Measurements from ENCODE around the gene FCER1A. TPM values are rescaled to one million over a fixed set of nuclear protein-coding genes. Genes with fewer than 3 reads are reported as not detected.

The FCER1A gene
- total RNA-seq, 1 experiment from 2014 or later, result not detected

GRCh38 chr1:159261311-159261710, 40.8 kb upstream of the FCER1A start:
- H4K20me1 ChIP-seq (ENCODE audit: control insufficient read depth, insufficient read depth, insufficient read length), result no peaks in the 10 kb centered on the region
- no peak overlapping the region for H2BK20ac ChIP-seq (ENCODE audit: low read depth, low read length, poor library complexity, severe bottlenecking)
- no peak overlapping the region for H2BK120ac ChIP-seq (ENCODE audit: low read depth, low read length, poor library complexity, severe bottlenecking)
- H3K56ac ChIP-seq (ENCODE audit: insufficient read length, low read depth, low read length), result no peak overlapping the region
- Mint-ChIP-seq H3K9me3 (peaks cover 0 to 6% of the 10 kb centered on the region in 2 experiments; a peak in 3 of 5 replicates), H3K27me3 (ENCODE audit: low read depth) (no peaks in the 10 kb centered on the region; the same call in none of the 2 replicates), H3K27ac (no peak overlapping the region), H3K4me1 (no peaks in the 10 kb centered on the region), H3K36me3 (ENCODE audit: insufficient read depth in 1 of 3, low read depth in 3 of 3) (peaks cover 0 to 6% (median 0%) of the 10 kb centered on the region in 3 experiments; a peak in 2 of 7 replicates), H3K4me3 (no peak overlapping the region)
- no peaks in the 10 kb centered on the region for H3K9me3 ChIP-seq (ENCODE audit: control insufficient read depth, low read depth, low read length)
- no peak overlapping the region for H4K5ac ChIP-seq (ENCODE audit: insufficient read length, low read depth, low read length)
- H2AK5ac ChIP-seq (ENCODE audit: insufficient read length, low read length), result no peak overlapping the region
- H4K8ac ChIP-seq (replicated peaks; ENCODE audit: insufficient read length, low read depth, low read length), result no peak overlapping the region
- H3K27ac ChIP-seq (ENCODE audit: insufficient read length, low read depth, low read length), result no peak overlapping the region
- H4K91ac ChIP-seq (ENCODE audit: insufficient read length, low read depth, low read length), result no peak overlapping the region
- H3K79me1 ChIP-seq (ENCODE audit: insufficient read depth, low read depth, low read length, poor library complexity, severe bottlenecking), result no peaks in the 10 kb centered on the region
- no peaks in the 10 kb centered on the region for H3K27me3 ChIP-seq (ENCODE audit: insufficient read depth, low read length)
- H3K14ac ChIP-seq (ENCODE audit: insufficient read depth, low read length), result no peak overlapping the region
- no peak overlapping the region for H3K4me2 ChIP-seq (ENCODE audit: insufficient read depth, insufficient read length, low read length)
- no peak overlapping the region for H3K9ac ChIP-seq (ENCODE audit: extremely low read depth, insufficient read length, low read length)
- no peak overlapping the region for H2AFZ ChIP-seq (ENCODE audit: low read length)
- TF ChIP-seq CTCF (conservative IDR thresholded peaks at IDR 0.05), result no peak
- H3K23me2 ChIP-seq (ENCODE audit: insufficient read length, low read depth, low read length, poor library complexity, severe bottlenecking), result no peaks in the 10 kb centered on the region
- H2BK15ac ChIP-seq (ENCODE audit: low read depth, low read length), result no peak overlapping the region
- DNase-seq, result no peak
- H3T11ph ChIP-seq (ENCODE audit: low read length), result no peak overlapping the region
- no peaks in the 10 kb centered on the region for H3K4me1 ChIP-seq (ENCODE audit: insufficient read depth, low read length)
- no peak overlapping the region for H3K4ac ChIP-seq (ENCODE audit: low read depth, low read length)
- H2BK5ac ChIP-seq (ENCODE audit: insufficient read length, low read length), result no peak overlapping the region
- H3K18ac ChIP-seq (ENCODE audit: insufficient read length, low read depth, low read length), result no peak overlapping the region
- H2BK12ac ChIP-seq (ENCODE audit: insufficient read length, low read depth, low read length), result no peak overlapping the region
- H3K23ac ChIP-seq (ENCODE audit: insufficient read length, low read depth, low read length), result no peak overlapping the region
- no peaks in the 10 kb centered on the region for H3K79me2 ChIP-seq (ENCODE audit: insufficient read depth, low read length)

Data from H9 (cell line).